Measurements from ENCODE around the gene RIMS4.
"Not testable (repeated sequence)": the region's sequence is repeated elsewhere in the genome, so short reads cannot be mapped to it uniquely, and the experiment has no call there.

The RIMS4 gene

GRCh38 chr20:44829688-44830087 is 19.3 kb upstream of the RIMS4 start:
- DNase-seq, result no peak

GRCh38 chr20:44828640-44829039 is 18.3 kb upstream of the RIMS4 start:
- no peak for DNase-seq

GRCh38 chr20:44827401-44827800 is 17.1 kb upstream of the RIMS4 start:
- no peak for DNase-seq

GRCh38 chr20:44821576-44821975 is 11.2 kb upstream of the RIMS4 start:
- DNase-seq, result not testable (repeated sequence)

GRCh38 chr20:44819936-44820335 is 9.6 kb upstream of the RIMS4 start:
- no peak for DNase-seq

GRCh38 chr20:44817143-44817910 is 7.0 kb upstream of the RIMS4 start:
- DNase-seq, result no peak

GRCh38 chr20:44814937-44815336 is 4.6 kb upstream of the RIMS4 start:
- DNase-seq, result no peak

DNA sequence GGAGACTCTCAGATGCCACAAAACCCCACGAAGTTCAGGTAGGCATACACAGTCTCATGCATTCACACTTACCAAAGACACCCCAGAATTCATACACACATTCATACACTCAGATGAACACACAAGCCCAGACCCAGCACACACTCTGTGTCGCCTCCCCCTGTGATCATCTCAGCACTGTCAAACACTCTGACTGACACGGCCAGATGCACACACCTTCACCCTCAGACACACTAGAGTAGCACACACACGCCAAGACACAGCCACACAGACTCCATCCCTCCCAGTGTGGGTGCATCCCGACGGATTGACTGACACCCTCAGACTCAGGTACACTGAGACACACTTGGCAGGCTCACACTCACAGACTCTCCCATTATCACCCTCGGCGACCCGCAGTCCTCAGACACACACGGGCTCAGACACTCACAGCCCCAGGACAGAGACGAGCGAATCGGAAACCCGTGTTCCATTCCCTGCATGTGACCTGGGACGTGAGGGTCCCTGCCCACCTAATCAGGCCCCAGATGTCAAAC is 872 bp upstream of the RIMS4 start:
- no peak for DNase-seq

DNA sequence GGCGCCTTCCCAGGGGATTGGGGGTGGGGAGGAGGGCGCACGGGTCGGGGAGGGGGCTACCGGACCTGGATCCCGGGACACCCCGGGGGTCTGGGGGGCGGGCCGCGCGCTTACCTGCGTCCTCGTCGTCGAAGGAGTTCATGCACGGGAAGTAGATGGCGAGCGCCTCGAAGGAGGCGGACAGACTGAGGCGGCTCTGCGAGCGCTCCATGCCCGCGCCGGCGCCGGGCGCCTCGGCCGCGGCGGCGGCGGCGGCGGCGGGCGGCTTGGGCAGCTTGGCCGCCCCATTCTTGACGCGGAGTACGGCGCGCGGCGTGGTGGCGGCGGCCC is 320 bp downstream of the RIMS4 start:
- DNase-seq, result no peak

- no peak for DNase-seq
Observed at GRCh38 chr20:44809380-44810060, 826 bp downstream of the RIMS4 start.

DNA sequence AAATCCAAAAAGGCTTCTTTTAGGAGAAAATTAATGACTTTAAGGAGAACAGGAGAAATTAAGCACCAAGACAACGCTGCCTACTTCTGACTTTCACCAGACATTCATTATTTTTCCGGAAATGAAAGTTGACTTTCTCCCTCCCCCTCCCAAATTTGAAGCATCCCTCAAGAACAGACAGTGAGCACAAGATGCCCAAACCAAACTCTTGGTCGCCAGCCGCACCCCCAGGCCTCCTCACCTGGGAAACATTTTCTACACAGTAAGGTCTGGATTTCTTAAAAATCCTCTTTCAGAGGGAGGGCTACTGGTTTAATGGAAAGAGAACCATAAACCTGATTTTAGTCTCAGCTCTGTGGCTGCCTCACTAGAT is 2.7 kb downstream of the RIMS4 start:
- DNase-seq, result no peak

DNA sequence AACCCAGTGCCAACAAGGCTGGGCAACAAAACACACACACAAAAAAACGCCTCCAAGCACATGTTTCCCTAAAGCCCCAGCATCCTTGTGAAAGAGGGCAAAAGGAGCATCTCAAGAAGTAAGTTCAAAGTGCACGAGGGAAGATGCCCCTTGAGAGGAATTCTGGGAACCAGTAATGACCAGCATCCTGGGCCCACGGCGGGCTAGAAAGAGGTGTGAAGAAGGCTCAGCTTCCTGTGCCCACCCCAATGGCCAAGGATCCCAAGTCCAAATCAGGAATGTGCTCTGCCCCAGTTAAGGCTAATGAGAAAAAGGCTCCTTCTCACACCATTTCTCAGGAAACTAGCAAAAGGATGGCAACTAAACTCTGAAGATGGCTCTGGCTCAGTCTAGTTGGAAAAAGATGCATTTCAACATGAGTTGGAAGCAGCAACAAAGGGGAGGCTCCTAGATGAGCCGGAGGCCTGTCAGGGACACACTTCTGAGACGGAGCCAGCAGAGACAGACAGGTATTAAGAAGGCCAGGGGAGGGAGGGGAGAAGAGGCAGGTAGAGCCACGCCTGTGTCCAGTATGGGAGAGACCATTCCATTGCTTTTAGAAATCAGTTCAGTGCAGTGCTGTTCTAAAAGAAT is 3.2 kb downstream of the RIMS4 start:
- no peak for DNase-seq

DNA sequence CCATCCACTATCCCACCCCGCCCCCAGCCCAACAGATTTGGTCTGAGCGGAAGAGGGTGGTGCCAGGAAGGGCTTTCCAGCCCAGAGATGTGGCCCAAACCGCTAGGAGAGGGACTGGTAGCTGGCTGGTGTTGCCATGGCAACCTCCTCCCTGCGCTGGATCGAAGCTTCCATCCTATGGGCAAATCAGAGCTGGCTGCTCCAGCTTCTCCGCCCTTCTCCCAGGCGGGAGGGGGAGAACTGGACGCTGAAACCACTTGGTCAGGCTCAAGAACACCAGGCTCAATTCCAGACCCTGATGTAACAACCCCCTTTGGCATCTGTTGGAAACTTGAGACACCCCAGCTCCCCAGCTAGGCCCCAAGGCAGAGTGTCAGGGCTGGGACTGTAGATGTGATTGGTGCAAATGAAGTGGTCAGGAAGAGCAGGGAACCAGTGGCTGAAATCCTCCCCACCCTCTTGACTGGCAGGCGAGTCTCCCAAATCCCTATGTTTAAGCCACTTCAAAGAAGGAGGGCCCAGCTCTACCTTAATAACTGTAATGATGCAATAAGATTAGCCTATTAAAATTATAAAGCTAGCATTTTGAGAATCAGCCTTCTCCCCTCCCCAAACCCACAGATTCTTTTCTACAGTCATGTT is 4.2 kb downstream of the RIMS4 start:
- DNase-seq, result no peak

GRCh38 chr20:44805335-44805978 is 4.9 kb downstream of the RIMS4 start:
- no peak for DNase-seq

DNA sequence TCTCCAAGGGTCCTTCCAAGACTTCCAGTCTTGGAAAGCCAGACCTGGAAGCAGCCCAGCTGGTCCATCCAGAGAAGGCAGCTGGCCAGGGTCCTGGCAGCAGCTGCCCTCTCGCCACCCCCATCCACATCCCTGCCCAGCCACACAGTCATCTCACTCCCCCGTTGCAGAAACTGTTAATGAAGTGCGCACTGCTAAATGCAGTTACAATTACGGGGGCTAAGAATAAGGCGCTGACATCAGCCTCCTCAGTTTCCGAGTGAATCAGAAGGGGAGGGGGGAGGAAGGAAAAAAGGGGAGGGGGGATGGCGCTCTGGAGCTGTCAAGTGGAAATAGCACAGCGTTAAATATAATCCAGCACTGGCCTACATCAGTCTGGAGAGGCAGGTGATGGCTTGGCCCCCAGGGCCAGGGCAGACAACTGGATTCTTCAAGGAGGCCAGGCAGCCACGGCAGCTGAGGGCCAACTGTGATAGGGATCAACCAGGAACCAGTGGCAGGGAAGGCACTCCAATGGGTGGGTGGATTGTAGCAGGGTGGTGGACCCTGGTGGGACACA is 6.9 kb downstream of the RIMS4 start:
- no peak for DNase-seq

- no peak for DNase-seq
Observed at GRCh38 chr20:44802702-44803101, 7.6 kb downstream of the RIMS4 start.

DNA sequence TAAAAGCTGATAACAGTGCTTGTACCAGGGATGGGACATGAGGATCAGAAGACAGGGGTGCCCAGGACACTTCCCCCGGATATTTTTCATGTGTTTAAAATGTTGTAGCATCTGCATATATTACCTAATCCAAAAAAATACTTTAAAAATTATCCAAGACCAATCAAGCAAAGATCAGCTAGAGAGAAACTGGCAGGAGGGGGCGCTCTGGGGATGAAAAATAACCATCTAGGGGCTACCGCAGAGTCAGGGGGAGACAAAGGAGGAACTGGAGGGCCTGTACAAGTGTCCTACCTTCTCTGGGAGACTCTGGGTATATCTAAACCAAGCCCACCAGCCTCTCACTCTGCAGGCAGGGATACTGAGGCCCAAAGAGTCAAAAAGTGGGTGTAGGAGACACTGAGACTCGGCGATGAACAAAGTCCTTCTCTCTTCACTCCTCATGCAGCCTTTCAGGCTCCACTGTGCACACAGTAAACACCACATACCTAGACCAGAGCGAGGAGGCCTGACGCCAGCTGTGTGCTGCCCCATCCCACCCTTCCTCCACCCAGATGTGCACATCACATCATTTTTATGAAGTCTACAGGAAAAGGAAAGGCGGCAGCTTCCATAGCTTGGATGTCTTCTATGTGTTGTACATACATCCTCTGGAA is 9.8 kb downstream of the RIMS4 start:
- DNase-seq, result no peak

- DNase-seq, result no peak
Observed at GRCh38 chr20:44799691-44800090, 10.7 kb downstream of the RIMS4 start.

GRCh38 chr20:44796758-44797457 is 13.4 kb downstream of the RIMS4 start:
- DNase-seq, result no peak

- no peak for DNase-seq
Observed at GRCh38 chr20:44796311-44796710, 14.0 kb downstream of the RIMS4 start.

- DNase-seq, result no peak
Observed at GRCh38 chr20:44795836-44796235, 14.5 kb downstream of the RIMS4 start.

GRCh38 chr20:44792796-44793195 is 17.6 kb downstream of the RIMS4 start:
- no peak for DNase-seq
